ENCODE measurements around the gene SOBP.
"Not testable (repeated sequence)": the region's sequence is repeated elsewhere in the genome, so short reads cannot be mapped to it uniquely, and the experiment has no call there.

- not testable (repeated sequence) for TF ChIP-seq CTCF, POLR2AphosphoS5, POLR2A, EP300 (IDR thresholded peaks at IDR 0.05)
Measured at GRCh38 chr6:107475826-107476225, 14.1 kb upstream of the SOBP start.
